GM13976 (cell line): ENCODE results near the gene ATG10.
"Not testable (repeated sequence)": the region's sequence is repeated elsewhere in the genome, so short reads cannot be mapped to it uniquely, and the experiment has no call there.

ENCODE experiments used
- DNase-seq: peaks from one replicate; pipeline ENCODE4 v3.0.0; 2012; ENCODE audit warnings: low spot score
- in situ Hi-C: fragments of 300-500 bp; cut with MboI; formaldehyde crosslinking; loops from one replicate; pipeline ENCODE4 v1.12.0; 2022; ENCODE audit warnings: low sequenced_read_pairs, mixed read lengths, inconsistent platforms; ENCODE audit not compliant: unreplicated experiment
- TF ChIP-seq, protein P1 (sequence below): IDR thresholded peaks from 2 replicates; pipeline ENCODE4 v1.5.1; 2012; ENCODE audit warnings: borderline replicate concordance, mild to moderate bottlenecking; ENCODE audit not compliant: insufficient read depth; ENCODE audit errors: extremely low read depth, missing control alignments, control extremely low read depth

ATG10 gene

DNA sequence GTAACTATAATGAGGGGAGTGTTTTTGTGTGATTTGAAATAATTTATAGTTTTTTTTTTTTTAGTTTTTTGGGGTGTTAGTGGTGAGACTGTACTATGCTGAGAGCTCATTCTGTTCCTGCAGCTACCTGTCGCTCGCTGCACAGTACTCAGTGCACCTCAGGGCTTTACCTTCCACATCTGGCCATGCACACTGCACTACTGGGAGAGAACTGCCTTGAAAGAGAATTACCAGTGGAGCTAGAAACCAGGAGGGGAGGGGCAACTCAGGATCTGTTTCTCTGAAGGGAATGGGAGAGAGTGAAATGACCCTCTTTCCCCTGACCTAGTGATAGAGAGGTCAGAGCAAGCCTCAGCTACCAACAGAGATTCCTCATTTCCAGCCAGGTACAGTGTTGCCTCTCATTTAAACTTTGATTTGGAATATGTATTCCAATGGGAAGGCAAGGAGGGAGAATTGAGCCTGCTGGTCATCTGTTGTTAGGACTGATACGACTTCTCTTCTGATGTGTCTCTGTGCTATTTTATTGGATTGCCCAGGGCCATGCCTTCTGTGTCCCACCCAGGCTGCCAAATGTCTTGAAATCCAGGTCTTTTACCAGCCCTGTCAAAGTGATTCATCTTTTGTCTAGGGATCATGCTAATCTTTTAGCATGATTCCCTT is 8.9 kb downstream of the ATG10 start:
- DNase-seq = no peak
- in situ Hi-C loops = no loop called here
- TF ChIP-seq, protein P1, sequence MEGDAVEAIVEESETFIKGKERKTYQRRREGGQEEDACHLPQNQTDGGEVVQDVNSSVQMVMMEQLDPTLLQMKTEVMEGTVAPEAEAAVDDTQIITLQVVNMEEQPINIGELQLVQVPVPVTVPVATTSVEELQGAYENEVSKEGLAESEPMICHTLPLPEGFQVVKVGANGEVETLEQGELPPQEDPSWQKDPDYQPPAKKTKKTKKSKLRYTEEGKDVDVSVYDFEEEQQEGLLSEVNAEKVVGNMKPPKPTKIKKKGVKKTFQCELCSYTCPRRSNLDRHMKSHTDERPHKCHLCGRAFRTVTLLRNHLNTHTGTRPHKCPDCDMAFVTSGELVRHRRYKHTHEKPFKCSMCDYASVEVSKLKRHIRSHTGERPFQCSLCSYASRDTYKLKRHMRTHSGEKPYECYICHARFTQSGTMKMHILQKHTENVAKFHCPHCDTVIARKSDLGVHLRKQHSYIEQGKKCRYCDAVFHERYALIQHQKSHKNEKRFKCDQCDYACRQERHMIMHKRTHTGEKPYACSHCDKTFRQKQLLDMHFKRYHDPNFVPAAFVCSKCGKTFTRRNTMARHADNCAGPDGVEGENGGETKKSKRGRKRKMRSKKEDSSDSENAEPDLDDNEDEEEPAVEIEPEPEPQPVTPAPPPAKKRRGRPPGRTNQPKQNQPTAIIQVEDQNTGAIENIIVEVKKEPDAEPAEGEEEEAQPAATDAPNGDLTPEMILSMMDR = no peak

DNA sequence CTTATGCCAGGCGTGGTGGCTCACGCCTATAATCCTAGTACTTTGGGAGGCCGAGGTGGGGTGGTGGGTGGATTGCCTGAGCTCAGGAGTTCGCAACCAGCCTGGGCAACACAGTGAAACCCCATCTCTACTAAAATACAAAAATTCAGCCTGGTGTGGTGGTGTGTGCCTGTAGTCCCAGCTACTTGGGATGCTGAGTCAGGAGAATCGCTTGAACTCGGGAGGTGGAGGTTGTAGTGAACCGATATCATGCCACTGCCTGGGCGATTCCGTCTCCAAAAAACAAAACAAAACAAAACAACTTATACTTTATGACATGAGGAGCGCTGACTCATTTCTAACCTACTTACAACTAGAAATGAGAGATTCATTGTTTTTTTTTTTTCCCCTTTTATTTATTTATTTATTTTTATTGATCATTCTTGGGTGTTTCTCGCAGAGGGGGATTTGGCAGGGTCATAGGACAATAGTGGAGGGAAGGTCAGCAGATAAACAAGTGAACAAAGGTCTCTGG is 10.4 kb downstream of the ATG10 start:
- DNase-seq, in situ Hi-C loops: not testable (repeated sequence)

DNA sequence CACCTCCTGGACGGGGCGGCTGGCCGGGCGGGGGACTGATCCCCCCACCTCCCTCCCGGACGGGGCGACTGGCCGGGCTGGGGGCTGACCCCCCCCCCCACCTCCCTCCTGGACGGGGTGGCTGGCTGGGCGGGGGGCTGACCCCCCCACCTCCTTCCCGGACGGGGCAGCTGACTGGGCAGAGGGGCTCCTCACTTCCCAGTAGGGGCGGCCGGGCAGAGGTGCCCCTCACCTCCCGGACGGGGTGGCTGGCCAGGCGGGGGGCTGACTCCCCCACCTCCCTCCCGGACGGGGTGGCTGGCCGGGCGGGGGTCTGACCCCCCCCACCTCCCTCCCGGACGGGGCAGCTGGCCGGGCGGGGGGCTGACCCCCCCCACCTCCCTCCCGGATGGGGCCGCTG is 11.3 kb downstream of the ATG10 start:
- in situ Hi-C loops, DNase-seq: not testable (repeated sequence)

DNA sequence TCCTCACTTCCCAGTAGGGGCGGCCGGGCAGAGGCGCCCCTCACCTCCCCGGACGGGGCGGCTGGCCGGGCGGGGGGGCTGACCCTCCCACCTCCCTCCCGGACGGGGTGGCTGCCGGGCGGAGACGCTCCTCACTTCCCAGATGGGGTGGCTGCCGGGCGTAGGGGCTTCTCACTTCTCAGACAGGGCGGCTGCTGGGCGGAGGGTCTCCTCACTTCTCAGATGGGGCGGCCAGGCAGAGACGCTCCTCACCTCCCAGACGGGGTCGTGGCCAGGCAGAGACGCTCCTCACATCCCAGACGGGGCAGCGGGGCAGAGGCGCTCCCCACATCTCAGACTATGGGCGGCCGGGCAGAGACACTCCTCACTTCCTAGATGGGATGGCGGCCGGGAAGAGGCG is 11.7 kb downstream of the ATG10 start:
- in situ Hi-C loops, DNase-seq: not testable (repeated sequence)

DNA sequence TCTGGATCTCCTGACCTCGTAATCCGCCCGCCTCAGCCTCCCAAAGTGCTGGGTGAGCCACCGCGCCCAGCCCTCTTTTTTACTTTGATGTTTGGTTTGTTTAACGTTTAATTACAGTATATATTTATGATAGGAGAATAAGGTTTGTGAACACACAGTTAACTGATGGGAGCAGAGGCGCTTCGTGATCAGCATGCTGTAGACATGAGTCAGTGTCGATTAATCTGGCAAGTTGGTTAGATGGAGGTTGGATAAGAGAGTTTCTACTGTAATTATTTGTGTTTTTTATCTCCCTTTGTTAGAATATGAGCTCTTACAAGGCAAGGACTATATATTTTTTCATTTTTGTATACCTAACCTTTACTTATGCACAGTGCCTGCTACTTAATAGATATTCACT is 14.3 kb downstream of the ATG10 start:
- TF ChIP-seq, protein P1 = no peak
- in situ Hi-C loops = no loop called here

DNA sequence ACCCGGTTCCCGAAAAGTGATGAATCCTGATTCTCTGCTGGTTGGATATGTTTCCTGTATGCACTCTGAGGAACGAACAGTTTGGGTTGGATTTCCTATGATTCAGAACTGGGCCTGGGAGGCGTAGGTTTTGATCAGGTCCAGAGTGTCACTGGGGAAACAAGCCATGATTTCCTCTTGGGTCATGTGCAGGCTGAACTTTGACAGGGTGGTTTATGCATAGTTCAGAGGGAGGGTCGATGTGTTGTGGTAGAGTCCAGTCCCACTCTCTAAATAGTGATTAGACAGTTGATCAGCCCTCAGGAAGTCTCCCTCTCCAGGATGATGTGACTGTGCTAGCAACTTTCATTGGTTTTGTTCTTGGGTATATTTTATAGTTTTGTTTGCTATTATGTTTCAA is 17.4 kb downstream of the ATG10 start:
- TF ChIP-seq, protein P1 = no peak
- no peak for DNase-seq
- in situ Hi-C loops = no loop called here

More for the DNA sequence above, 14.3 kb downstream of the ATG10 start:
- DNase-seq = no peak

DNA sequence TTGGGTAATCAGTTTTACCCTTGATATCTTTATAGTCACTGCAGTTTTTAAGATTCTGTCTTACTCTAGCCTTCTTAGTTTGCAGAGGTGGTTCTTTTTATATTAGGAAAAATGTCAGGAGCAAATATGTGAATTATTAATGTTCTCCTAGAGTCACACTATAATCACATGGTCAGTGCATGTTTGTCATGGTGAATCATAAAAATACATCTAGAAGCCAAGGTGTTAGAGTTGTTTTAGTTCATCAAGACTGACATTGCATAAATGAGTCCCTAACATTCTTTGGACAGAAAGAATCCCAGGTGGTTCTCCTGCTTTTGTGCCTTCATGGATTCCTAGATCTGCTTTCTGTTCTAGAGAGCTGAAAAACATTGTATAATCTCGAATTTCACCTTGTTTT is 22.9 kb downstream of the ATG10 start:
- in situ Hi-C loops = no loop called here
- TF ChIP-seq, protein P1 = no peak
- DNase-seq = no peak

DNA sequence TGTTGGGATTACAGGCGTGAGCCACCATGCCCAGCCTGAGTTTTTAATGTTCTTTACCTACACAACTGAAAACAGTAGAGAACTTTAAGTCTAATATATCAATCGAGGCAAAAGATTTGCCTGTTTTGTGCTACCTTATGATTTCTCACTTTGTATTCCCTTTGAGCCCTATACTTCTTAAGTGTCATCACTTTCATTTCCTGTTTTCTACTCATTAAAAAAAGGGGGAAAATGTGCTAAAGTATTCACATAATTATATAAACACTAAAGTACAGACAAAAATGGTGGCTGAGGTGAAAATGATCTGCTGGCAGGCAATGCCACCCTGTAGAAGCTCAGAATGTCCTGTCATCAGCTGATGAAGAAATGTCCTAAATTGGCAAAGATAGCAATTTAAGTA is 23.6 kb downstream of the ATG10 start:
- no peak for DNase-seq
- TF ChIP-seq, protein P1 = no peak
- in situ Hi-C loops = no loop called here

DNA sequence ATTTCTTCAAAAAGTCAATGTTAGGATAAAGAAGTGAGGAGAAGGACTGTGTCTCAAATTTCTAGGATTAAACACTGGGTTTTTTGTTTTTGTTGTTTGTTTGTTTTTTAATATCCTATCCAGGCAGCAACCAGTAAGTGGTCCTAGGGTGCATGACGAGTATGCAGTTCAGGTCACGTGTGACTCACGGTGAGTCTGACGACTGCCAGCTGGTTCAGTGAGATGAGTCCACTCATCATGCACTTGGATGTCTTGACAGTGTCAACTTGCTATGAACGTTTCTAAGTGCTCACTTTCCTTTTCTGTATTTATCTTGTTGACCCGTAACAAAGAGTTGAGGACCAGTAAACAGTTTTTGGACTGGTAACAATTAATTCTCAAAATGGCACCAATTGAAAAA is 32.7 kb downstream of the ATG10 start:
- no peak for DNase-seq
- TF ChIP-seq, protein P1 = no peak
- in situ Hi-C loops = no loop called here

DNA sequence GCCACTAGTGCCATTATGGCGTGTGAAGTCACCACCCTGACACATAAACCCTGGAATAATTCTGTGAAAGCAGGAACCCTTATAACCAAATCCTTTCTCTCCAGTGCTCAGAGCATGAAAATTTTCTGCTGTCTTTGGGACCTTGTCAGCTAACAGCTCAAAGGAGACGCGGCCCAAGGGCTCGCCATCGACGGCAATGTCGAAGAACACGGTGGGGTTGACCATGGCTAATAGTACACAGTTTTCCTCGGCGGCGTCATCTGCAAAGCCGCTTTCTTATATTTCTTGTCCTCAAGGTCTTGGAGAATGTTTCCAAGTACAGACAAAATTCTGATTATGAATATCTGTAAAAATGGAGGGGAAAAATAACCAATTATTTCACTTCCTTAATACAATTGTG is 38.0 kb downstream of the ATG10 start:
- DNase-seq, in situ Hi-C loops: not testable (repeated sequence)
